ENCODE results near the gene DERL2.

DNA sequence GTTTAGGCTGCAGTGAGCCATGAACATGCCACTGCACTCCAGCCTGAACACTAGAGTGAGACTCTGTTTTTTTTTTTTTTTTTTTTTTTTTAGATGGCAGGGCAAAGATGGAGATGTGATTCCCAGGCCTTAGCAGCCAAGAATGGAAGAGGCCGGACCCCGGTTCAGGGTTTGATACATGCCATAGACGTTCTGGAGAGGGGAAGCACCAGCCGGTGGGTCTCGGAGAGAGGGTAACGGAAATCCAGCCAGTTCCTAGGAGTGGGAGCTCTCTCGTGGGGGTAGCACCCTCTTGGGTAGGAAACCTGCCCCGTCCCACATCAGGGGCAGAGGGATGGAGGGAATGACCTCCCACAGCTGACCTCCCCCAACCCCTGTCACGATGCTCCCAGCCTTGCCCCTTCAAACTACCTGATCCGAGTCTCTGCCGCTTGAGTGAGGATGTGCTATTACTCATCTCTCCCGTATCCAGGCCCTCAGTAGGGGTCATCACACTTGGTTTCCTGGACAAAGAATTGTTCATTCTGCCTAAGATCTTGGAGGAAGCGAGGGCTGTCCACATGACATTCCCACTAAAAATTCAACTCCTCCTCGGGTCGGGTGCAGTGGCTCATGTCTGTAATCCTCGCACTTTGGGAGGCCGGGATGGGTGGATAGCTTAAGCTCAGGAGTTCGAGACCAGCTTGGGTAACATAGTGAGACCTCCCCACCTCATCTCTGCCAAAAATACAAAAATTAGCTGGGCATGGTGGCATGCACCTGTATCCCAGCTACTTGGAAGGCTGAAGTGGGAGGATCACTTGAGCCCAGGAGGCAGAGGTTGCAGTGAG is 47.7 kb upstream of the DERL2 start:
- TF ChIP-seq, protein P1, sequence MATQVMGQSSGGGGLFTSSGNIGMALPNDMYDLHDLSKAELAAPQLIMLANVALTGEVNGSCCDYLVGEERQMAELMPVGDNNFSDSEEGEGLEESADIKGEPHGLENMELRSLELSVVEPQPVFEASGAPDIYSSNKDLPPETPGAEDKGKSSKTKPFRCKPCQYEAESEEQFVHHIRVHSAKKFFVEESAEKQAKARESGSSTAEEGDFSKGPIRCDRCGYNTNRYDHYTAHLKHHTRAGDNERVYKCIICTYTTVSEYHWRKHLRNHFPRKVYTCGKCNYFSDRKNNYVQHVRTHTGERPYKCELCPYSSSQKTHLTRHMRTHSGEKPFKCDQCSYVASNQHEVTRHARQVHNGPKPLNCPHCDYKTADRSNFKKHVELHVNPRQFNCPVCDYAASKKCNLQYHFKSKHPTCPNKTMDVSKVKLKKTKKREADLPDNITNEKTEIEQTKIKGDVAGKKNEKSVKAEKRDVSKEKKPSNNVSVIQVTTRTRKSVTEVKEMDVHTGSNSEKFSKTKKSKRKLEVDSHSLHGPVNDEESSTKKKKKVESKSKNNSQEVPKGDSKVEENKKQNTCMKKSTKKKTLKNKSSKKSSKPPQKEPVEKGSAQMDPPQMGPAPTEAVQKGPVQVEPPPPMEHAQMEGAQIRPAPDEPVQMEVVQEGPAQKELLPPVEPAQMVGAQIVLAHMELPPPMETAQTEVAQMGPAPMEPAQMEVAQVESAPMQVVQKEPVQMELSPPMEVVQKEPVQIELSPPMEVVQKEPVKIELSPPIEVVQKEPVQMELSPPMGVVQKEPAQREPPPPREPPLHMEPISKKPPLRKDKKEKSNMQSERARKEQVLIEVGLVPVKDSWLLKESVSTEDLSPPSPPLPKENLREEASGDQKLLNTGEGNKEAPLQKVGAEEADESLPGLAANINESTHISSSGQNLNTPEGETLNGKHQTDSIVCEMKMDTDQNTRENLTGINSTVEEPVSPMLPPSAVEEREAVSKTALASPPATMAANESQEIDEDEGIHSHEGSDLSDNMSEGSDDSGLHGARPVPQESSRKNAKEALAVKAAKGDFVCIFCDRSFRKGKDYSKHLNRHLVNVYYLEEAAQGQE (IDR thresholded peaks at IDR 0.05; ENCODE audit: insufficient read depth in 1 of 2, low read depth in 2 of 2, low read length in 2 of 2) = no peak
- TF ChIP-seq POLR2AphosphoS5 (IDR thresholded peaks at IDR 0.05; ENCODE audit: low read depth, low read length) = no peak
